ENCODE results near the gene MAN2B2. TPM values are rescaled to one million over a fixed set of nuclear protein-coding genes. Genes with fewer than 3 reads are reported as not detected.

MAN2B2 gene
- total and polyA plus RNA-seq, 2 donors from 2014 or later: 19.9 to 34.3 TPM

DNA sequence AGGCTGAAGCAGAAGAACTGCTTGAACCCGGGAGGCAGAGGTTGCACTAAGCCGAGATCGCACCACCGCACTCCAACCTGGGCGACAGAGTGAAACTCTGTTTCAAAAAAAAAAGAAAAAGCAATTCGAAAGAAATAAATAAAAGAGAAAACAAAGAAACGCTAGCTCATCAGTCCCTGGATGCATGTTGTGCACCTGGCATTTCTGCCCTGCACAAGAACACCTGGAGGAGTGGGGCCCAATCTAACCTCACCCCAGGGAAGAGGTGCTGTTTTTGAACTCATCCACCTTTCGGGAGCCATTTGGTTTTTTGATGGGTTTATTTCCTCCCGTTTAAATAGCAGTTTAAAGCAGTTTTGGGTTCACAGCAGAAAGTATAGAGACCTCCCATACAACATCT, 59.8 kb downstream of the MAN2B2 start:
- no peaks in the 10 kb centered on the region for H3K9me3 ChIP-seq (ENCODE audit: control insufficient read depth in 2 of 3, insufficient read depth in 1 of 3, low read length in 3 of 3)
- FAIRE-seq (no peak), DNase-seq (no peak)
- no peak overlapping the region for H3K9ac ChIP-seq (ENCODE audit: low read length in 3 of 3)
- no peaks in the 10 kb centered on the region for H3K36me3 ChIP-seq (ENCODE audit: control insufficient read depth in 2 of 3, insufficient read depth in 3 of 3, low read length in 3 of 3)
- no peaks in the 10 kb centered on the region for H3K4me1 ChIP-seq (ENCODE audit: control insufficient read depth in 2 of 3, insufficient read depth in 2 of 3, low read depth in 1 of 3, low read length in 3 of 3)
- no peak overlapping the region for H3K4me3 ChIP-seq (ENCODE audit: low read length in 3 of 3)
- no peaks in the 10 kb centered on the region for H3K27me3 ChIP-seq (ENCODE audit: control insufficient read depth, insufficient read depth, low read length)
- no peak overlapping the region for H3K27ac ChIP-seq (ENCODE audit: low read depth in 2 of 2, low read length in 2 of 2)
- intact Hi-C loops (cut with DNase I): no loop called here
- TF ChIP-seq, protein P1, sequence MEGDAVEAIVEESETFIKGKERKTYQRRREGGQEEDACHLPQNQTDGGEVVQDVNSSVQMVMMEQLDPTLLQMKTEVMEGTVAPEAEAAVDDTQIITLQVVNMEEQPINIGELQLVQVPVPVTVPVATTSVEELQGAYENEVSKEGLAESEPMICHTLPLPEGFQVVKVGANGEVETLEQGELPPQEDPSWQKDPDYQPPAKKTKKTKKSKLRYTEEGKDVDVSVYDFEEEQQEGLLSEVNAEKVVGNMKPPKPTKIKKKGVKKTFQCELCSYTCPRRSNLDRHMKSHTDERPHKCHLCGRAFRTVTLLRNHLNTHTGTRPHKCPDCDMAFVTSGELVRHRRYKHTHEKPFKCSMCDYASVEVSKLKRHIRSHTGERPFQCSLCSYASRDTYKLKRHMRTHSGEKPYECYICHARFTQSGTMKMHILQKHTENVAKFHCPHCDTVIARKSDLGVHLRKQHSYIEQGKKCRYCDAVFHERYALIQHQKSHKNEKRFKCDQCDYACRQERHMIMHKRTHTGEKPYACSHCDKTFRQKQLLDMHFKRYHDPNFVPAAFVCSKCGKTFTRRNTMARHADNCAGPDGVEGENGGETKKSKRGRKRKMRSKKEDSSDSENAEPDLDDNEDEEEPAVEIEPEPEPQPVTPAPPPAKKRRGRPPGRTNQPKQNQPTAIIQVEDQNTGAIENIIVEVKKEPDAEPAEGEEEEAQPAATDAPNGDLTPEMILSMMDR (IDR thresholded peaks at IDR 0.05; ENCODE audit: borderline replicate concordance, extremely low read depth, insufficient read depth): no peak

DNA sequence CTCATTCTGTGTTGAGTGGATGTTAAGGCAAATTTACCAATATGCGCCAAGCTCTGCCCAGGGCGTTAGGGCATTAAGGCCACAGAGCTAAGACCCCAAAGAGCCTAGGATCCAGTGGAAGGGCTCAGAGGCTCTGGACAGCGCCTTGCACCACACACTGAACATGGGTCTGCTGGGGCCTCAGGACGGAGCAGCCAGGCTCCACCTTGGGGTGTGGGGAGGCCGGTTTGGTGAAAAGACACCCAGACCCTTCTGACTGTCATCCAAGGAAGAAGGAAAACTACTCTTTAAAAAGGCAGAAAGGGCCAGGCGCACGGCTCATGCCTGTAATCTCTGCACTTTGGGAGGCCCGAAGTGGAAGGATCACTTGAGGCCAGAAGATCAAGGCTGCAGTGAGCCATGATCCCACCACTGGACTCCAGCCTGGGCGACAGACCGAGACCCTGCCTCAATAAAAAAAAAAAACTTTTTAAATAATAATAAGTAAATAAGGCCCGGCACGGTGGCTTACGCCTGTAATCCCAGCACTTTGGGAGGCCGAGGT, 64.2 kb downstream of the MAN2B2 start:
- FAIRE-seq: no peak
- no peak for DNase-seq
- Histone ChIP-seq H3K36me3 (ENCODE audit: control insufficient read depth in 2 of 3, insufficient read depth in 3 of 3, low read length in 3 of 3) (peaks cover 0 to 20% (median 7%) of the 10 kb centered on the region in 3 donors), H3K27ac (ENCODE audit: low read depth in 2 of 2, low read length in 2 of 2) (no peak overlapping the region), H3K4me3 (ENCODE audit: low read length in 3 of 3) (no peak overlapping the region), H3K27me3 (ENCODE audit: control insufficient read depth, insufficient read depth, low read length) (no peaks in the 10 kb centered on the region), H3K9ac (ENCODE audit: low read length in 3 of 3) (no peak overlapping the region), H3K4me1 (ENCODE audit: control insufficient read depth in 2 of 3, insufficient read depth in 2 of 3, low read depth in 1 of 3, low read length in 3 of 3) (peaks cover 5 to 20% (median 19%) of the 10 kb centered on the region in 3 donors), H3K9me3 (ENCODE audit: control insufficient read depth in 2 of 3, insufficient read depth in 1 of 3, low read length in 3 of 3) (no peaks in the 10 kb centered on the region)
- intact Hi-C loops (cut with DNase I): no loop called here
- TF ChIP-seq, protein P1 (IDR thresholded peaks at IDR 0.05; ENCODE audit: borderline replicate concordance, extremely low read depth, insufficient read depth): no peak

DNA sequence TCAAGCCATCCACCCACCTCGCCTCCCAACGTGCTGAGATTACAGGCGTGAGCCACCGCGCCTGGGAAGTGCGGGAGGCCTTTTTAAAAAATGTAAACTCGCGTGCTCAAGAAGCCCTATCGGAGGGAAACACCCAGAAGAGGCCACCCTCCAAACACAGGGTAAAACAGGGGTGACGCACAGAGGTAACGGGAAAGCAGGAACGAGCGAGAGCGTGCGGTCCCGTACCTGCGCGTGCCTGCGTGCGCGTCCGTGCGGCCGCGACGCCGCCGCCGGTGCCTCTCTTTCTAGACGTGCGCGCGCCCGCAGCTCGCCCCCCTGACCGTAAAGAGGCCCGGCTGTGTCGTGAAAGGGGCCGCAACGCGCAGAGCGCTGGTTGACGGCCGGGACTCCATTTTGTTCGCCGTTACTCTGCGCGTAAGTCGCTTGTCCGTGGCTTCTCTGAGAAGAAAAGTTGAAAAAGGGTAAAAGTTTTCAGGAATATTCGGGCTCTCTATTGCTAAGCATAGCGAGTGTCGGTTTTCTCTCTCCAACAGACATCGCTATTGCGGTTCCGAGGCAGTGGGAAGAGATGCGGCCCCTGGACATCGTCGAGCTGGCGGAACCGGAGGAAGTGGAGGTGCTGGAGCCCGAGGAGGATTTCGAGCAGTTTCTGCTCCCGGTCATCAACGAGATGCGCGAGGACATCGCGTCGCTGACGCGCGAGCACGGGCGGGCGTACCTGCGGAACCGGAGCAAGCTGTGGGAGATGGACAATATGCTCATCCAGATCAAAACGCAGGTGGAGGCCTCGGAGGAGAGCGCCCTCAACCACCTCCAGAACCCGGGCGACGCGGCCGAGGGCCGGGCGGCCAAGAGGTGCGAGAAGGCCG, 65.5 kb downstream of the MAN2B2 start, which contains the start of gene MRFAP1:
Gene MRFAP1 (plus strand): TSS at position 394 of the 872 bp plus-strand sequence. CDS start 178 bp downstream, at position 572.
- TF ChIP-seq, protein P1 (IDR thresholded peaks at IDR 0.05; ENCODE audit: borderline replicate concordance, extremely low read depth, insufficient read depth): peak; percentile 3
- H3K4me3 ChIP-seq (ENCODE audit: low read length in 3 of 3): peak within 1 kb of the TSS; percentile 92 to 99 (median 98)
- peak within 1 kb of the TSS; percentile 96 to 97 for H3K27ac ChIP-seq (ENCODE audit: low read depth in 2 of 2, low read length in 2 of 2)
- peaks cover 5 to 20% (median 19%) of the 10 kb centered on the region in 3 donors for H3K4me1 ChIP-seq (ENCODE audit: control insufficient read depth in 2 of 3, insufficient read depth in 2 of 3, low read depth in 1 of 3, low read length in 3 of 3)
- no peak for FAIRE-seq
- H3K36me3 ChIP-seq (ENCODE audit: control insufficient read depth in 2 of 3, insufficient read depth in 3 of 3, low read length in 3 of 3): peaks cover 0 to 20% (median 7%) of the 10 kb centered on the region in 3 donors
- H3K27me3 ChIP-seq (ENCODE audit: control insufficient read depth, insufficient read depth, low read length): no peaks in the 10 kb centered on the region
- peak within 1 kb of the TSS; percentile 74 to 100 (median 99) for H3K9ac ChIP-seq (ENCODE audit: low read length in 3 of 3)
- intact Hi-C loops (cut with DNase I): no loop called here
- DNase-seq: peak; percentile 95 to 98 (median 97)
- no peaks in the 10 kb centered on the region for H3K9me3 ChIP-seq (ENCODE audit: control insufficient read depth in 2 of 3, insufficient read depth in 1 of 3, low read length in 3 of 3)

All from kidney (tissue), 14 donors.